ENCODE measurements around the gene RASSF7. TPM values are rescaled to one million over a fixed set of nuclear protein-coding genes. Genes with fewer than 3 reads are reported as not detected.
A peak's percentile ranks its signal among the peaks of the same experiment; 100 is the strongest.

The RASSF7 gene
- total and polyA plus RNA-seq, 2 donors (not counting 1 experiment from before 2014, with no cell fraction given), result 29.8 to 89.3 TPM

DNA sequence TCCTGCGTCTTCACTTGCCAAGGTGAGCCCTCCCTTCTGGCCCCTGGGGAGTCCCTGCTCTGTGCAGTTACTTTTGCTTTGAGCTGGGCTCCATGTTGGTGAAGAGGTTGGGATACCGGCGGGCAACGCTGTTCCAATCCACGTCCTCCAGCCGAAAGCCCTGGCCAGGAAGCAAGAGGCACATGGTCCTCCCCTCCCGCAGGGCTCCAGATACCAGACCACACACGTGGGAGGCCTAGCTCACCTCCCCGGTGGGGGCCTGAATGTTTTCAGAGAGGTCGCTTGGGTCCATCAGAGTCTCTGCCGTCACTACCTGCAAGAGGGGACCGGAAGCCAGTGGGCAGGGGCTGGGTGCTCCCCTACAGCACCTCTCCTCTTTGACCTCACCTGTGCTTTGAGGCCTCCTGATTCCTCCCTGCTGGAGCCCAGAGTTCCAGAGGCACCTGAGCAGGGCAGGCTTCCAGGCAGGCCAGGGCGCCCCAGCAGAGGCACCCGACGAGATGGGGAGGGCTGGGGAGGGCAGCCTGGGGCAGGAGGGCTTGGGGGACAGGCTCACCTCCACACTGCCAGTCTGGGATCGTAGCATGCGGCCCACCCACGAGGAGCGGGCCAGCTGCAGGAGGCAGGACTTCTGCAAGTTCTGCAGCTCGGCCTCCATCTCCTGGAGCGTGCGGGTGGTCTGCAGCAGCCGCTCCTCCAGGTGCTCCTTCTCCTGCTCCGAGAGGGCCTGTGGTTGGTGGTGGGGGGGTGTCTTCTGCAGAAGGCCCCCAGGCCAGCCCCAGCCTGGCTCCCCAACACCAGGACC, 3.2 kb upstream of the RASSF7 start:
- H3K9ac ChIP-seq (ENCODE audit: low read length), result no peak overlapping the region
- H3K9me3 ChIP-seq (ENCODE audit: control extremely low read depth in 1 of 3, control insufficient read depth in 2 of 3, insufficient read depth in 1 of 3, low read length in 2 of 3), result no peaks in the 10 kb centered on the region
- intact Hi-C loops (cut with micrococcal nuclease), result no loop called here
- no peak overlapping the region for H3K27ac Mint-ChIP-seq
- no peaks in the 10 kb centered on the region for H3K36me3 ChIP-seq (replicated peaks in 1 of 2; ENCODE audit: control extremely low read depth in 1 of 2, control insufficient read depth in 1 of 2, extremely low read depth in 1 of 2, insufficient read depth in 2 of 2, low read length in 1 of 2)
- peaks cover 23% of the 10 kb centered on the region for H3K4me1 Mint-ChIP-seq
- ATAC-seq (ENCODE audit: low read depth) (no peak), DNase-seq (peak; percentile 35)
- peaks cover 0 to 8% (median 3%) of the 10 kb centered on the region in 4 experiments for H3K27me3 ChIP-seq (replicated peaks in 1 of 4; ENCODE audit: control extremely low read depth in 1 of 4, control insufficient read depth in 3 of 4, insufficient read depth in 4 of 4, low read length in 3 of 4)
- peaks cover 22 to 42% of the 10 kb centered on the region in 2 donors for H3K4me1 ChIP-seq (ENCODE audit: control insufficient read depth in 2 of 2, insufficient read depth in 2 of 2, low read length in 2 of 2)
- peaks cover 25% of the 10 kb centered on the region for H4K20me1 ChIP-seq (ENCODE audit: control insufficient read depth, insufficient read depth, low read length, poor library complexity, severe bottlenecking)
- peaks cover 13% of the 10 kb centered on the region for H3K79me2 ChIP-seq (ENCODE audit: control insufficient read depth, insufficient read depth, low read length)
- H3K4me3 Mint-ChIP-seq, result peak overlapping the region; percentile 44
- no peak overlapping the region for H3K27ac ChIP-seq (ENCODE audit: low read length in 2 of 2)
- CTCF ChIA-PET, result interaction anchor here (1.7 to 5.1 kb wide), 3 partner anchors 21 to 169 kb away, joined by 4 to 52 read pairs (median 6); no protein-coding TSS in a partner anchor
- H3K9me3 Mint-ChIP-seq (ENCODE audit: insufficient read depth), result no peaks in the 10 kb centered on the region
- H3K4me3 ChIP-seq (ENCODE audit: control extremely low read depth in 1 of 5, extremely low read depth in 1 of 5, insufficient read depth in 1 of 5, low read depth in 2 of 5, low read length in 4 of 5), result no peak overlapping the region
- 83% methylated on average over 22 of the region's 24 CpGs for WGBS (ENCODE audit: insufficient coverage)
- no peak overlapping the region for H3K4me2 ChIP-seq (replicated peaks; ENCODE audit: low read depth, low read length, poor library complexity, severe bottlenecking)
- H3K27me3 Mint-ChIP-seq, result no peaks in the 10 kb centered on the region
- H2AFZ ChIP-seq (ENCODE audit: insufficient read depth, low read depth, low read length, poor library complexity, severe bottlenecking), result no peak overlapping the region
- POLR2A ChIA-PET, result interaction anchor here (1.0 kb wide), 1 partner anchor 22 kb away, joined by 3 read pairs; no protein-coding TSS in a partner anchor
- TF ChIP-seq, protein P1, sequence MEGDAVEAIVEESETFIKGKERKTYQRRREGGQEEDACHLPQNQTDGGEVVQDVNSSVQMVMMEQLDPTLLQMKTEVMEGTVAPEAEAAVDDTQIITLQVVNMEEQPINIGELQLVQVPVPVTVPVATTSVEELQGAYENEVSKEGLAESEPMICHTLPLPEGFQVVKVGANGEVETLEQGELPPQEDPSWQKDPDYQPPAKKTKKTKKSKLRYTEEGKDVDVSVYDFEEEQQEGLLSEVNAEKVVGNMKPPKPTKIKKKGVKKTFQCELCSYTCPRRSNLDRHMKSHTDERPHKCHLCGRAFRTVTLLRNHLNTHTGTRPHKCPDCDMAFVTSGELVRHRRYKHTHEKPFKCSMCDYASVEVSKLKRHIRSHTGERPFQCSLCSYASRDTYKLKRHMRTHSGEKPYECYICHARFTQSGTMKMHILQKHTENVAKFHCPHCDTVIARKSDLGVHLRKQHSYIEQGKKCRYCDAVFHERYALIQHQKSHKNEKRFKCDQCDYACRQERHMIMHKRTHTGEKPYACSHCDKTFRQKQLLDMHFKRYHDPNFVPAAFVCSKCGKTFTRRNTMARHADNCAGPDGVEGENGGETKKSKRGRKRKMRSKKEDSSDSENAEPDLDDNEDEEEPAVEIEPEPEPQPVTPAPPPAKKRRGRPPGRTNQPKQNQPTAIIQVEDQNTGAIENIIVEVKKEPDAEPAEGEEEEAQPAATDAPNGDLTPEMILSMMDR (IDR thresholded peaks at IDR 0.05), result no peak
- TF ChIP-seq EZH2 (IDR thresholded peaks at IDR 0.05; ENCODE audit: borderline replicate concordance, insufficient read depth, low read depth, low read length, poor library complexity, severe bottlenecking), result no peak

DNA sequence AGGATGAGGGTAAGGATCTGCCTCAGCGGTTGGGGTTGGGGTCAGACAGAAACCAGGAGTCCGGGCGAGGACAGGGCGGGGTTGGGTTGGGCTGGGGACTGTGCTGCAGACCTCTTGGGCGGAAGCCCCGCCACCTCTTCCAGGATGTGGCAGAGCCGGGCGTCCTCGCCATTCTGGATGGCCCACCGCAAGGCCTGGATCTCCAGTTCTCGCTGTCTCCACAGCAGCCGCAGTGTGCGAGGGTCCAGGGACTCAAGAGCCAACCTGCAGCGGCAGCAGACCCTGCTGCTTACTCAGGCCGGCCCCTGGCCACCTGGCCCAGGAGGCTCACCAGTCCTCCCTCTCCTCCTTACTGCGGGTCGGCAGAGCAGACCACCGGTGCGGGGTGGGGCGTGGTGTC, 2.3 kb upstream of the RASSF7 start:
- Mint-ChIP-seq H3K4me1 (peaks cover 19% of the 10 kb centered on the region), H3K27ac (no peak overlapping the region), H3K27me3 (no peaks in the 10 kb centered on the region), H3K9me3 (ENCODE audit: insufficient read depth) (no peaks in the 10 kb centered on the region), H3K4me3 (no peak overlapping the region)
- no peak overlapping the region for H3K27ac ChIP-seq (ENCODE audit: low read length in 2 of 2)
- ChIA-PET CTCF (interaction anchor here (1.9 kb wide), 1 partner anchor 168 kb away, joined by 4 read pairs; no protein-coding TSS in a partner anchor), POLR2A (interaction anchor here (0.5 to 0.7 kb wide), 2 partner anchors 23 to 96 kb away, joined by 3 to 5 read pairs; partner anchors contain the start of gene HRAS)
- intact Hi-C loops (cut with micrococcal nuclease), result no loop called here
- DNase-seq (no peak), ATAC-seq (ENCODE audit: low read depth) (no peak)
- H3K36me3 ChIP-seq (replicated peaks in 1 of 2; ENCODE audit: control extremely low read depth in 1 of 2, control insufficient read depth in 1 of 2, extremely low read depth in 1 of 2, insufficient read depth in 2 of 2, low read length in 1 of 2), result no peaks in the 10 kb centered on the region
- WGBS (ENCODE audit: insufficient coverage), result 90% methylated on average over 19 of the region's 20 CpGs
- no peak overlapping the region for H3K9ac ChIP-seq (ENCODE audit: low read length)
- peaks cover 0 to 8% (median 2%) of the 10 kb centered on the region in 4 experiments for H3K27me3 ChIP-seq (replicated peaks in 1 of 4; ENCODE audit: control extremely low read depth in 1 of 4, control insufficient read depth in 3 of 4, insufficient read depth in 4 of 4, low read length in 3 of 4)
- H2AFZ ChIP-seq (ENCODE audit: insufficient read depth, low read depth, low read length, poor library complexity, severe bottlenecking), result no peak overlapping the region
- H3K9me3 ChIP-seq (ENCODE audit: control extremely low read depth in 1 of 3, control insufficient read depth in 2 of 3, insufficient read depth in 1 of 3, low read length in 2 of 3), result no peaks in the 10 kb centered on the region
- H3K79me2 ChIP-seq (ENCODE audit: control insufficient read depth, insufficient read depth, low read length), result peaks cover 18% of the 10 kb centered on the region
- TF ChIP-seq, protein P1 (IDR thresholded peaks at IDR 0.05), result no peak
- no peak for TF ChIP-seq EZH2 (IDR thresholded peaks at IDR 0.05; ENCODE audit: borderline replicate concordance, insufficient read depth, low read depth, low read length, poor library complexity, severe bottlenecking)
- H3K4me1 ChIP-seq (ENCODE audit: control insufficient read depth in 2 of 2, insufficient read depth in 2 of 2, low read length in 2 of 2), result peaks cover 22 to 42% of the 10 kb centered on the region in 2 donors
- no peak overlapping the region for H3K4me2 ChIP-seq (replicated peaks; ENCODE audit: low read depth, low read length, poor library complexity, severe bottlenecking)
- H3K4me3 ChIP-seq (ENCODE audit: control extremely low read depth in 1 of 5, extremely low read depth in 1 of 5, insufficient read depth in 1 of 5, low read depth in 2 of 5, low read length in 4 of 5), result no peak overlapping the region
- peaks cover 35% of the 10 kb centered on the region for H4K20me1 ChIP-seq (ENCODE audit: control insufficient read depth, insufficient read depth, low read length, poor library complexity, severe bottlenecking)

All from B cell (primary cell).